CD14-positive monocyte (primary cell): ENCODE data around the gene THSD7B. TPM values are rescaled to one million over a fixed set of nuclear protein-coding genes. Genes with fewer than 3 reads are reported as not detected.

Source experiments
- DNase-seq, 3 donors: peaks; one replicate each; pipeline ENCODE4 v3.0.0-alpha.2; 2011 to 2022
- H2AFZ ChIP-seq: 2 replicates; pipeline ENCODE4 v1.6.0; 2012; ENCODE audit warnings: mild to moderate bottlenecking, low read depth, low read length, inconsistent platforms; ENCODE audit not compliant: insufficient read depth, poor library complexity, severe bottlenecking
- H3K27ac ChIP-seq, 2 donors: 1 replicate in 1 of 2; 2 replicates in 1 of 2; pipeline ENCODE4 v1.5.1; 2012 to 2013; ENCODE audit warnings: low read length in 2 of 2, control low read depth in 1 of 2, inconsistent platforms in 1 of 2, low read depth in 1 of 2, mild to moderate bottlenecking in 1 of 2
- H3K27me3 ChIP-seq, 2 donors: one replicate each; pipeline versions ENCODE4 v1.6.0 to v1.6.1; 2011 to 2013; ENCODE audit warnings: low read length in 2 of 2; ENCODE audit not compliant: control insufficient read depth in 2 of 2, insufficient read depth in 2 of 2
- H3K36me3 ChIP-seq, 2 donors: replicated peaks in 1 of 2; 1 replicate in 1 of 2; 2 replicates in 1 of 2; pipeline versions ENCODE4 v1.5.1 to v1.6.1; 2012 to 2013; ENCODE audit warnings: low read length in 2 of 2, control low read depth in 1 of 2, inconsistent platforms in 1 of 2, mild to moderate bottlenecking in 1 of 2; ENCODE audit not compliant: insufficient read depth in 2 of 2, control insufficient read depth in 1 of 2
- H3K4me1 ChIP-seq, 2 donors: 1 replicate in 1 of 2; 2 replicates in 1 of 2; pipeline versions ENCODE4 v1.5.1 to v1.6.1; 2012 to 2013; ENCODE audit warnings: low read length in 2 of 2, control low read depth in 1 of 2, inconsistent platforms in 1 of 2, mild to moderate bottlenecking in 1 of 2, moderate library complexity in 1 of 2; ENCODE audit not compliant: insufficient read depth in 2 of 2, control insufficient read depth in 1 of 2
- H3K4me2 ChIP-seq: replicated peaks from 2 replicates; pipeline ENCODE3; 2012; ENCODE audit warnings: low read length, moderate library complexity, mild to moderate bottlenecking; ENCODE audit not compliant: poor library complexity, severe bottlenecking; ENCODE audit errors: extremely low read depth
- H3K4me3 ChIP-seq, 3 experiments: fragments of 200-600 bp in 1 of 3; sonication (generic) in 1 of 3; replicated peaks in 1 of 3; 1 replicate in 2 of 3; 2 replicates in 1 of 3; pipeline ENCODE4 v1.5.1; 2011 to 2013; ENCODE audit warnings: low read length in 3 of 3, mild to moderate bottlenecking in 3 of 3, control low read depth in 2 of 3, low read depth in 2 of 3, inconsistent platforms in 1 of 3, moderate library complexity in 1 of 3
- H3K79me2 ChIP-seq: 2 replicates; pipeline ENCODE4 v1.6.0; 2012; ENCODE audit warnings: mild to moderate bottlenecking, control low read depth, inconsistent platforms, low read length, moderate library complexity; ENCODE audit not compliant: insufficient read depth
- H3K9ac ChIP-seq: 2 replicates; pipeline ENCODE4 v1.6.0; 2017; ENCODE audit warnings: low read length, mild to moderate bottlenecking; ENCODE audit not compliant: insufficient read depth, poor library complexity, severe bottlenecking
- H3K9me3 ChIP-seq, 2 donors: replicated peaks in 1 of 2; 1 replicate in 1 of 2; 2 replicates in 1 of 2; pipeline versions ENCODE4 v1.5.1 to v1.6.1; 2012 to 2013; ENCODE audit warnings: low read length in 2 of 2, control low read depth in 1 of 2; ENCODE audit not compliant: control insufficient read depth in 1 of 2, insufficient read depth in 1 of 2
- H4K20me1 ChIP-seq: 2 replicates; pipeline ENCODE4 v1.6.0; 2012; ENCODE audit warnings: mild to moderate bottlenecking, low read length, control low read depth, moderate library complexity; ENCODE audit not compliant: insufficient read depth
- H3K27ac Mint-ChIP-seq, 7 donors: one replicate each; pipeline ENCODE4 v1.8.0; 2020; ENCODE audit warnings: mild to moderate bottlenecking in 7 of 7, mixed read lengths in 7 of 7, moderate library complexity in 6 of 7, inconsistent platforms in 2 of 7
- H3K27me3 Mint-ChIP-seq, 3 donors: one replicate each; pipeline ENCODE4 v1.8.0; 2021 to 2022; ENCODE audit warnings: low read depth in 3 of 3, mild to moderate bottlenecking in 3 of 3, mixed read lengths in 3 of 3, moderate library complexity in 3 of 3, inconsistent platforms in 1 of 3
- H3K36me3 Mint-ChIP-seq, 2 donors: one replicate each; pipeline ENCODE4 v1.8.0; 2020; ENCODE audit warnings: mixed read lengths in 2 of 2, inconsistent platforms in 1 of 2, mild to moderate bottlenecking in 1 of 2
- H3K4me1 Mint-ChIP-seq: one replicate; pipeline ENCODE4 v1.8.0; 2020; ENCODE audit warnings: mild to moderate bottlenecking, mixed read lengths
- H3K4me3 Mint-ChIP-seq, 2 donors: one replicate each; pipeline ENCODE4 v1.8.0; 2020; ENCODE audit warnings: mild to moderate bottlenecking in 2 of 2, mixed read lengths in 2 of 2, moderate library complexity in 1 of 2
- H3K9me3 Mint-ChIP-seq, 7 donors: one replicate each; pipeline ENCODE4 v1.8.0; 2020 to 2022; ENCODE audit warnings: mixed read lengths in 7 of 7, mild to moderate bottlenecking in 6 of 7, moderate library complexity in 6 of 7, inconsistent platforms in 2 of 7
- WGBS: methylation state at CpG from one replicate; pipeline ENCODE4 v1.1.5; 2013; ENCODE audit warnings: missing lambda C conversion rate; ENCODE audit not compliant: insufficient coverage; 5-methylcytosine and 5-hydroxymethylcytosine counted together
- intact Hi-C, 2 donors: fragments of 100-400 bp; cut with micrococcal nuclease; formaldehyde crosslinking; loops; one replicate each; pipeline versions ENCODE4 v1.15.0 to v1.15.1; 2023
- polyA plus RNA-seq, 3 donors: library from polyadenylated mRNA; depleted of rRNA in 1 of 3; unstranded in 2 of 3; stranded (reverse) in 1 of 3; fragments of 300-500 nt in 2 of 3; fragments of >200 nt in 1 of 3; fragmentation: Illumina TruSeq in 2 of 3; gene quantifications; 1 replicate in 2 of 3; 2 replicates in 1 of 3; pipeline ENCODE4 v1.2.3, GENCODE V29; 2012 to 2021
- TF ChIP-seq, protein P1 (sequence below): fragments of 200-600 bp; IDR thresholded peaks from one replicate; pipeline ENCODE4 v1.8.0; 2022; ENCODE audit warnings: antibody characterized with exemption, mild to moderate bottlenecking

THSD7B gene
- polyA plus RNA-seq, 3 donors, result not detected

DNA sequence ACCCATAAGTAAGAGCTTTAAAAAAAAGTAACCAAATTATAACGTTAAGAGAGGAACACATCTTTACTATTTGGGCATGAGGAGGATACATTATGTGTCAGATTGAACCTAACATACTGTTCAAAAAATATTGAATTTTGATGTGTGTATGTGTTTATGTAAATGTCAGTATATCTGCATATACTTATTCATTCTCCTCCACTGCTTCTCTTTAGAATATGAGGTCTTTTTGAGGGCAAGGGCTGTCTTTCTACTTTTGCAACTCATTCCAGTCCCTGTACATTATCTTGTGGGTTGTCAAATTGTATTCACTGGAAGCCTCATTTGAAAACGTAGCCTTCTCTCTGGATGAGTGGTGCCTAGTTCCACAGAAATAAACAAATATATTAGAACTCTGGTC is 689.5 kb downstream of the THSD7B start:
- intact Hi-C loops, result no loop called here
- H3K9me3 Mint-ChIP-seq, result peaks cover 0 to 5% (median 0%) of the 10 kb centered on the region in 7 donors
- no CpG with 5 or more reads among the region's 2 CpGs for WGBS
- H3K4me1 ChIP-seq, result no peaks in the 10 kb centered on the region
- H2AFZ ChIP-seq, result no peak overlapping the region
- H3K9me3 ChIP-seq, result no peaks in the 10 kb centered on the region
- no peaks in the 10 kb centered on the region for H3K36me3 Mint-ChIP-seq
- DNase-seq, result no peak
- H4K20me1 ChIP-seq, result no peaks in the 10 kb centered on the region
- no peak overlapping the region for H3K4me3 Mint-ChIP-seq
- no peak overlapping the region for H3K9ac ChIP-seq
- no peaks in the 10 kb centered on the region for H3K36me3 ChIP-seq
- H3K27me3 Mint-ChIP-seq, result peaks cover 0 to 2% (median 0%) of the 10 kb centered on the region in 3 donors
- no peaks in the 10 kb centered on the region for H3K4me1 Mint-ChIP-seq
- TF ChIP-seq, protein P1, sequence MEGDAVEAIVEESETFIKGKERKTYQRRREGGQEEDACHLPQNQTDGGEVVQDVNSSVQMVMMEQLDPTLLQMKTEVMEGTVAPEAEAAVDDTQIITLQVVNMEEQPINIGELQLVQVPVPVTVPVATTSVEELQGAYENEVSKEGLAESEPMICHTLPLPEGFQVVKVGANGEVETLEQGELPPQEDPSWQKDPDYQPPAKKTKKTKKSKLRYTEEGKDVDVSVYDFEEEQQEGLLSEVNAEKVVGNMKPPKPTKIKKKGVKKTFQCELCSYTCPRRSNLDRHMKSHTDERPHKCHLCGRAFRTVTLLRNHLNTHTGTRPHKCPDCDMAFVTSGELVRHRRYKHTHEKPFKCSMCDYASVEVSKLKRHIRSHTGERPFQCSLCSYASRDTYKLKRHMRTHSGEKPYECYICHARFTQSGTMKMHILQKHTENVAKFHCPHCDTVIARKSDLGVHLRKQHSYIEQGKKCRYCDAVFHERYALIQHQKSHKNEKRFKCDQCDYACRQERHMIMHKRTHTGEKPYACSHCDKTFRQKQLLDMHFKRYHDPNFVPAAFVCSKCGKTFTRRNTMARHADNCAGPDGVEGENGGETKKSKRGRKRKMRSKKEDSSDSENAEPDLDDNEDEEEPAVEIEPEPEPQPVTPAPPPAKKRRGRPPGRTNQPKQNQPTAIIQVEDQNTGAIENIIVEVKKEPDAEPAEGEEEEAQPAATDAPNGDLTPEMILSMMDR, result no peak
- H3K4me3 ChIP-seq, result no peak overlapping the region
- H3K4me2 ChIP-seq, result no peak overlapping the region
- H3K79me2 ChIP-seq, result no peaks in the 10 kb centered on the region
- no peak overlapping the region for H3K27ac ChIP-seq
- no peaks in the 10 kb centered on the region for H3K27me3 ChIP-seq
- H3K27ac Mint-ChIP-seq, result no peak overlapping the region

DNA sequence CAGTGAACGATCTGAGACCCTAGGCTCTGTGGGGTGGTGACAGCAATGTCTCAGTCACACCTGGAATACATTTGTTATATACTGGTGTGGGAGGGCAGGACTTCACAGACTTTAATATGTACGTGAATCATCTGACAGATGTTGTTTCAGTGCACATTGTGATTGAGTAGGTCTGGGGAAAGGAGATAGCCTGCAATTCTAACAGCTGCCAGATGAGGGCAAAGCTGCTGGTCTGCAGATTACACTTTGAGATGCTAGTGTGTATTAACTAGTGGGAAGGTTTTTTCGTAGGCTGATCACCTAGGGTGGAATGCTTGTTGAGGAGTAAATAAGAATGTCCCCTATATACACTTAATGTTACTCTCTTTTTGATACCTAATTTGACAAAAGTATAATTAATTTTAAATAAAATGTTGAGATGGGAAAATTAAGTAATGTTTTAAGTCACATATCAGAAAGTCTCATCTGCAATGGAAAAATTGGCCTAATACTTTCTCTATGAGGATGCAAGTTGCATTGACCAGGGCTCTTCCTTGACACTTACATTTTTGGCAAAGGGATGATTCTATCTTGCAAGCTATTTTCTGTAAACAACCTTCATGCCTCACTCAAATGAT is 702.0 kb downstream of the THSD7B start:
- Histone ChIP-seq H3K9ac (no peak overlapping the region), H3K9me3 (no peaks in the 10 kb centered on the region), H2AFZ (no peak overlapping the region), H3K4me2 (no peak overlapping the region), H3K4me1 (no peaks in the 10 kb centered on the region), H3K4me3 (no peak overlapping the region), H3K27me3 (no peaks in the 10 kb centered on the region), H4K20me1 (no peaks in the 10 kb centered on the region), H3K36me3 (no peaks in the 10 kb centered on the region), H3K79me2 (no peaks in the 10 kb centered on the region), H3K27ac (no peak overlapping the region)
- intact Hi-C loops, result no loop called here
- H3K27ac Mint-ChIP-seq, result no peak overlapping the region
- TF ChIP-seq, protein P1, result no peak
- no peaks in the 10 kb centered on the region for H3K4me1 Mint-ChIP-seq
- H3K4me3 Mint-ChIP-seq, result no peak overlapping the region
- no peak for DNase-seq
- no peaks in the 10 kb centered on the region for H3K36me3 Mint-ChIP-seq
- H3K9me3 Mint-ChIP-seq, result no peaks in the 10 kb centered on the region
- WGBS, result 48% methylated on average over 2 of the region's 3 CpGs
- H3K27me3 Mint-ChIP-seq, result no peaks in the 10 kb centered on the region
